ENCODE results near the gene TTC12.
A peak's percentile ranks its signal among the peaks of the same experiment; 100 is the strongest.
"Not testable (repeated sequence)": the region's sequence is repeated elsewhere in the genome, so short reads cannot be mapped to it uniquely, and the experiment has no call there.

Gene TTC12

GRCh38 chr11:113286509-113287497, 27.6 kb upstream of the TTC12 start:
- no peak for DNase-seq (ENCODE audit: low read depth, low spot score)

- no peak for DNase-seq (ENCODE audit: low read depth, low spot score)
Measured at GRCh38 chr11:113287801-113288200, 26.6 kb upstream of the TTC12 start.

GRCh38 chr11:113288286-113288863, 26.0 kb upstream of the TTC12 start:
- DNase-seq (ENCODE audit: low read depth, low spot score) = no peak

GRCh38 chr11:113289431-113290187, 24.8 kb upstream of the TTC12 start:
- peak; percentile 89 for DNase-seq (ENCODE audit: low read depth, low spot score)

- peak; percentile 9 for DNase-seq (ENCODE audit: low read depth, low spot score)
Measured at GRCh38 chr11:113293936-113294335, 20.4 kb upstream of the TTC12 start.

- DNase-seq (ENCODE audit: low read depth, low spot score) = no peak
Measured at GRCh38 chr11:113295993-113296392, 18.4 kb upstream of the TTC12 start.

GRCh38 chr11:113296447-113297205, 17.8 kb upstream of the TTC12 start:
- DNase-seq (ENCODE audit: low read depth, low spot score) = peak; percentile 59

GRCh38 chr11:113298496-113298895, 15.9 kb upstream of the TTC12 start:
- DNase-seq (ENCODE audit: low read depth, low spot score) = not testable (repeated sequence)

- no peak for DNase-seq (ENCODE audit: low read depth, low spot score)
Measured at GRCh38 chr11:113304916-113305315, 9.5 kb upstream of the TTC12 start.

- peak; percentile 68 for DNase-seq (ENCODE audit: low read depth, low spot score)
Measured at GRCh38 chr11:113305440-113306336, 8.7 kb upstream of the TTC12 start.

GRCh38 chr11:113308601-113309000, 5.8 kb upstream of the TTC12 start:
- DNase-seq (ENCODE audit: low read depth, low spot score) = no peak

GRCh38 chr11:113311536-113311935, 2.8 kb upstream of the TTC12 start:
- no peak for DNase-seq (ENCODE audit: low read depth, low spot score)

GRCh38 chr11:113313601-113314000, 782 bp upstream of the TTC12 start:
- no peak for DNase-seq (ENCODE audit: low read depth, low spot score)

- DNase-seq (ENCODE audit: low read depth, low spot score) = no peak
Measured at GRCh38 chr11:113314065-113314388, 356 bp upstream of the TTC12 start.

- no peak for DNase-seq (ENCODE audit: low read depth, low spot score)
Measured at GRCh38 chr11:113315811-113316210, 1.4 kb downstream of the TTC12 start.

GRCh38 chr11:113316256-113316655, 1.9 kb downstream of the TTC12 start:
- DNase-seq (ENCODE audit: low read depth, low spot score) = no peak

- no peak for DNase-seq (ENCODE audit: low read depth, low spot score)
Measured at GRCh38 chr11:113317339-113317738, 3.0 kb downstream of the TTC12 start.

- DNase-seq (ENCODE audit: low read depth, low spot score) = no peak
Measured at GRCh38 chr11:113319085-113319484, 4.7 kb downstream of the TTC12 start.

- DNase-seq (ENCODE audit: low read depth, low spot score) = no peak
Measured at GRCh38 chr11:113322158-113322557, 7.8 kb downstream of the TTC12 start.

- DNase-seq (ENCODE audit: low read depth, low spot score) = no peak
Measured at GRCh38 chr11:113324250-113324649, 9.9 kb downstream of the TTC12 start.

GRCh38 chr11:113329725-113330124, 15.3 kb downstream of the TTC12 start:
- DNase-seq (ENCODE audit: low read depth, low spot score) = no peak

All from ELF-1 (cell line).